ENCODE results near the gene IPPK. TPM values are rescaled to one million over a fixed set of nuclear protein-coding genes. Genes with fewer than 3 reads are reported as not detected.

The IPPK gene
- total RNA-seq, 4 donors from 2014 or later: 49.2 to 71.5 (median 54.4) TPM

DNA sequence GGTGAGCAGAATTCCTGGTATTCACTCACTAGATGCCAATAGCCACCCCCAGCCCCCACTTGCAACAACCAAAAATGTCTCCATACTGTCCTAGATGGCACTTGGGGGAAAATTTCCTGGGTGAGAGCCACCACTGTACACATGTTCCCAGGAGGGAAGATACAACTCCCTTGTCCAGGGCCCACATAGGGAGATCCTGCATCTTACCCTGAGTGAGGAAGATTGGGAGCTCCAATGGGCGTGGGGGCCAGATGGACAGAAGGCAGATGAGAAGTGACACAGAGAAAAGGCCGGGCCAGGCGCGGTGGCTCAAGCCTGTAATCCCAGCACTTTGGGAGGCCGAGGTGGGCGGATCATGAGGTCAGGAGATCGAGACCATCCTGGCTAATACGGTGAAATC, 12.3 kb upstream of the IPPK start:
- peak in 1 of 2 donors; percentile 79 for DNase-seq (ENCODE audit: low spot score in 2 of 2)
- intact Hi-C loops (cut with DNase I; ENCODE audit: low total_unique reads): no loop called here
- 93 to 96% methylated on average over 8 of the region's 8 CpGs for WGBS, 2 donors
- TF ChIP-seq, protein P1, sequence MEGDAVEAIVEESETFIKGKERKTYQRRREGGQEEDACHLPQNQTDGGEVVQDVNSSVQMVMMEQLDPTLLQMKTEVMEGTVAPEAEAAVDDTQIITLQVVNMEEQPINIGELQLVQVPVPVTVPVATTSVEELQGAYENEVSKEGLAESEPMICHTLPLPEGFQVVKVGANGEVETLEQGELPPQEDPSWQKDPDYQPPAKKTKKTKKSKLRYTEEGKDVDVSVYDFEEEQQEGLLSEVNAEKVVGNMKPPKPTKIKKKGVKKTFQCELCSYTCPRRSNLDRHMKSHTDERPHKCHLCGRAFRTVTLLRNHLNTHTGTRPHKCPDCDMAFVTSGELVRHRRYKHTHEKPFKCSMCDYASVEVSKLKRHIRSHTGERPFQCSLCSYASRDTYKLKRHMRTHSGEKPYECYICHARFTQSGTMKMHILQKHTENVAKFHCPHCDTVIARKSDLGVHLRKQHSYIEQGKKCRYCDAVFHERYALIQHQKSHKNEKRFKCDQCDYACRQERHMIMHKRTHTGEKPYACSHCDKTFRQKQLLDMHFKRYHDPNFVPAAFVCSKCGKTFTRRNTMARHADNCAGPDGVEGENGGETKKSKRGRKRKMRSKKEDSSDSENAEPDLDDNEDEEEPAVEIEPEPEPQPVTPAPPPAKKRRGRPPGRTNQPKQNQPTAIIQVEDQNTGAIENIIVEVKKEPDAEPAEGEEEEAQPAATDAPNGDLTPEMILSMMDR (IDR thresholded peaks at IDR 0.05): no peak
- no peak for TF ChIP-seq POLR2A (IDR thresholded peaks at IDR 0.05)
- no peak overlapping the region for H3K4me3 ChIP-seq (ENCODE audit: low read depth, poor library complexity, severe bottlenecking)

DNA sequence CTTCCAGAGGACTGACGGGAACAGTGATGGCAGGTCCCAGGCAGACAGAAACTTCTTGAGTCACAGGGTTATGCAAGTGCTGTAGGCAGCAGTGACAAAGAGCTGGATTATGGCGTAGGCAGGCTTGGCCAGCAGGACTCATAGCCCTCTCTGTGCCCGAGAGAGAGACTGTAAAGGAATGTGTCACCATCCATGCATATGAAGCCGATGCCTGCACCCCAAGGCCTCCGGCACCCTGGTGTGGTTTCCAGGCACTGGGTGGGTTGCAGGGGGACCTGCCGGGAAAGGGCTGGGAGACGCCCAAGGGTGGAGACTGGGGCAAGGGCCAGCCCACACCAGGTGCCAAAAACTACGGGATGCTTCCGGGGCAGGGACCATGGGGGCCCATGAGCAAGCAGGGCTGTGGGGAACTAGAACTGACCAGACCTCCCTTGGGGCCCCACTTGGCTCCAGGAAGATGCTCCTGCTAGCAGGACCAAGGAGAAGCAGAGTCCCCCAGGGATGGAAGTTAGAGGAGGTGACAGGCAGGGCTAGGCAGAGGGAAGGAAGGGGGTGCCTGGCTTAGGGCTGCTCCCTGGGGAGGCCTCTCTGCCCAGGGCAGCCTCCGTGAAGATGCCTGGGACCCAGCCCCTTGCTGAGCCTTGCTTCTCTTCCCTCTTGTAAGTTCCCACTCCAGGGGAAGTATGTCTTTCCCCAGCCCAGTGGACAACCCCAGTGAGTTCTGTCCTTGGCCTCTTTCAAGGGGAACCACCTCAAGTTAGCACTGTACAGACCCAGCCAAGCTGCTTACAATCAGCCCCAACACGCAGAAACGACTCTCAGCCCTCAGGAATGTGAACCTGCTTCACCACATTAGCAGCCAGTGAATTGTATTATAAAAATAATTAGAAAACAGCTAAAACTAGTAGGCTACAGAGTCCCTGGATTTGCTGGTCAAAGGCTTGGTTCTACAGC, 10.5 kb upstream of the IPPK start:
- intact Hi-C loops (cut with DNase I; ENCODE audit: low total_unique reads): no loop called here
- peak; percentile 74 to 86 for DNase-seq (ENCODE audit: low spot score in 2 of 2)
- WGBS, 2 donors: 48 to 53% methylated on average over 12 of the region's 12 CpGs
- H3K4me3 ChIP-seq (ENCODE audit: low read depth, poor library complexity, severe bottlenecking): no peak overlapping the region
- TF ChIP-seq, protein P1 (IDR thresholded peaks at IDR 0.05): no peak
- no peak for TF ChIP-seq POLR2A (IDR thresholded peaks at IDR 0.05)

DNA sequence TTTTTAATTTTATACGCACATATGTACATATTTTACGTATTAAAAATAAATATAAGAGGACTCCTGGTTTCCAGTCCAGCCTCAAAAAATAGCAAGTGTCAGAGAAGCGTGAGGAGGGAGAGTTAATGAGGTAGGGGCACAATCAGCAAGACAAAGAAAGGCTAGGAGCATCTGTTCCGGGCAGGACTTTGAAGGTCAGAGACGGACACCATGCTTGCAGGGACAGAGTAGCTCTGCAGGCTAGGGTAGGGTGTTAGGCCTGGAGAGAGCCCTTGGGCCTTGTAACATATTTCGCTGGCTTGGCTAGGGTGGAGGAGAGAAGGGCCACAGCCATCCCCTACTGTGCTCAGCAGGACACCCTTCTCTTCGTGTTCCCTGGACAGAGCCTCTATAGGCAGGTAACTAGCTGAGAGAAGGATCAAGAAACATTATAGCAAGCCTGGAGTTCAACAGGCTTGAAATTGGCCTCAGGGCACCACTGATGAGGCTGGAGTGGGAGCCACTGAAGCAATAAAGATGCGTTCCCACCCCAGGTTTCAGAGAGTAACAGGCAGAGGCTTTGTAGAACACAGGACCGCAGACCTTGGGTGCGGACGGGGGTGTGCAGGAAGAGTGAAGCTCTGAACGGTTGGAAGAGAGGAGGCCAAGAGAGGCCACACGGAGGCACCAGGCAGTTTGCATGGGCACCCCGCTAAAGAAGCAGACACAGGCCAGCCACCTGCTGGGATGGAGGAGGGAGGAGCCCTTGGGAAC, 9.7 kb upstream of the IPPK start:
- no peak overlapping the region for H3K4me3 ChIP-seq (ENCODE audit: low read depth, poor library complexity, severe bottlenecking)
- no peak for TF ChIP-seq POLR2A (IDR thresholded peaks at IDR 0.05)
- TF ChIP-seq, protein P1 (IDR thresholded peaks at IDR 0.05): no peak
- whole genome bisulfite sequencing, 2 donors: 56 to 65% methylated on average over 14 of the region's 14 CpGs
- peak in 1 of 2 donors; percentile 70 for DNase-seq (ENCODE audit: low spot score in 2 of 2)
- intact Hi-C loops (cut with DNase I; ENCODE audit: low total_unique reads): no loop called here

DNA sequence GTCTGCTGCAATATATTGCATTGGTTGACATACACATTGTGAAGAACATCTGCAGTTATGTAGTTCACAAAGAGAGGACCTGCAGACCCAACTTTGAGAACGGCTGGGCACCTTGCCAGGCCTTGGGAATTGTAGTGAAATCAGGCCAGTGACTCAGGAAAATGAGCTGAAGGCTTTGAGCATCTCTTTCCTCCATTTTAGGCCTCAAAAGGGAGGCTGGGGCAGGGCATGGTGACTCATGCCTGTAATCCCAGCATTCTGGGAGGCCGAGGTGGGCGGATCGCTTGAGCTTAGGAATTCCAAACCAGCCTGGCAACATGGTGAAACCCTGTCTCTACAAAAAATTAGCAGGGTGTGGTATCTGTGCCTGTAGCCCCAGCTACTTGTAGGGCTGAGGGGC, 1.4 kb upstream of the IPPK start:
- DNase-seq (ENCODE audit: low spot score in 2 of 2): peak; percentile 46 to 90
- intact Hi-C loops (cut with DNase I; ENCODE audit: low total_unique reads): no loop called here
- TF ChIP-seq, protein P1 (IDR thresholded peaks at IDR 0.05): no peak
- TF ChIP-seq POLR2A (IDR thresholded peaks at IDR 0.05): no peak
- no peak overlapping the region for H3K4me3 ChIP-seq (ENCODE audit: low read depth, poor library complexity, severe bottlenecking)
- WGBS, 2 donors: 42 to 62% methylated on average over 4 of the region's 4 CpGs

DNA sequence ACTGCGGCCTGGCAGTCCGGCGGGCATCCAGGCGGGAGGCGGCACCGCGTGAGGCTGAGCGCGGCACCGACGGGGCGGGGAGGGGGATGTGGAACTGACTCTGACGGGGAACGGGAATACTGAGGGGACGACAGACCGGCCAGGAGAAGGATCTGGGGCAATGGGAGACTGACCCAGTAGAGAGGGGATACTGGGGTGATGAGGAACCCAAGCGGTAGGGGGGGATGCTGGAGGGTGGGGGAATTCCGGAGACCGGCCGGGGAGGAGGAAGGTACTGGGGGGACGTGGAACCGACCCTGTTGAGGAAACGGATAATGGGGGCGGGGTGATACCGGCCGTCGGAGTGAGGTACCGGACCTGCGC, 423 bp downstream of the IPPK start:
- 0 to 1% methylated on average over 29 of the region's 29 CpGs for WGBS, 2 donors
- peak overlapping the region; percentile 55 for H3K4me3 ChIP-seq (ENCODE audit: low read depth, poor library complexity, severe bottlenecking)
- intact Hi-C loops (cut with DNase I; ENCODE audit: low total_unique reads): no loop called here
- peak in 1 of 2 donors; percentile 88 for DNase-seq (ENCODE audit: low spot score in 2 of 2)
- TF ChIP-seq, protein P1 (IDR thresholded peaks at IDR 0.05): no peak
- TF ChIP-seq POLR2A (IDR thresholded peaks at IDR 0.05): no peak

All from lower leg skin (tissue), 4 donors.